HG02623 (cell line): ENCODE data around the gene RELT.

Experiments used
- ATAC-seq: cut with Tn5 transposase; IDR thresholded peaks from one replicate; pipeline ENCODE4 v1.9.1; 2021; ENCODE audit warnings: moderate library complexity; ENCODE audit not compliant: unreplicated experiment

RELT gene

GRCh38 chr11:73346186-73346935 lies 29.8 kb upstream of the RELT start:
- ATAC-seq, result no peak

DNA sequence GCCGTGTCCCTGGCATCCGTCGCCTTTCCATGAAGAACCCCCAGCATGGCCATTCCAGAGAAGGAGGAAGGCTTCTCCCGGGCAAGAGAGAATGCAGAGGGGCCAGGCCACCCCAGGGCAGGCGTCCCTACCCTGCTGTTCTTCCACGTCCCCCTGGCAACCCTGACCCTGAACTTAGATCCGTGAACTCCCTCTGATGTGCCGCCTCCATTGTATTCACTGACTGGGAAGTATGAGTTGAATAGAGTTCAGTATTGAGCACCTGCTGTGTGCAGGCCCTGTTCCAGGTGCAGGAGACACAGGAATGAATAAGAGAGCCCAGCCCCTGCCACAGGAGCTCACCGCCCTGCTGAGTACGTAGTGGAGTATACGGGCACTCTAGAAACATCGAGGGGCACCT lies 29.1 kb upstream of the RELT start:
- ATAC-seq, result no peak

- ATAC-seq, result no peak
These were observed 27.4 kb upstream of the RELT start for GRCh38 chr11:73348838-73349237.

DNA sequence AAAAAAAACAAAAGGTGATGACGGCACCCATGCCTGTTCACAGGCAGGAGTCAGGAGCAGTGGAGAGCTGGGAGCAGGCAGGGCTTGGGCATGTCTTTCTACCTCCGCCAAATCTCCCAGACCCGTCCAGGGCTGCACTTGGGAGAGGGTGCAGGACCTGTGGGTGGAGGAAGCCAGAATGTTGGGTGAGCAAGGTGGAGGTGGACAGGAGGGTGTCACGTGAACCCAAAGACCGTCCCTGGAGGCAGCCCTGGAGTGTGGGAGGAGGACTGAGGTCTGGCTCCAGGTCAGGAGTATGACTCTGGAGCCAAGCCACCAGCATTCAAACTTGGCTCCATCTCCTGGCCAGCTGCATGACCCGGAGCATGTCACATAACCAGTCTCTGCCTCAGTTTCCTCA lies 26.6 kb upstream of the RELT start:
- no peak for ATAC-seq

GRCh38 chr11:73350908-73351636 lies 25.1 kb upstream of the RELT start:
- ATAC-seq, result no peak

DNA sequence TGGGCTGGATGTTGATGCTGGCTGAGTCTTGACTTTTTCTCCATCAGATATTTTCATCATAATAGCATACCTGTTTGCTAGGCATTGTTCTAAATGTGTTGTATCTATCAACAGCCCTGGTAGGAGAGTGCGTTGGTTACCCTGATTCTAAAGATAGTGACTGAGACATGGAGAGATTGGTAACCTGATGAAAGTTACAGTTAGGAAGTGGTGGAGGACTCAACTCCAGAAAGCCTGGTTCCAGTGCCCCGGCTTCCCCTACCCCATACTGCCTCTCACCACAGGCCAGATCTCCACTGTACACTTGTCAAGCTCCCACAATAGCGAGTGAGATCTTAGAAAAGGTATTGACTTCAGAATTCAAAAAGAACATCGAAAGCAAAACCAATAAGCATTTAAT lies 22.8 kb upstream of the RELT start:
- ATAC-seq, result no peak

DNA sequence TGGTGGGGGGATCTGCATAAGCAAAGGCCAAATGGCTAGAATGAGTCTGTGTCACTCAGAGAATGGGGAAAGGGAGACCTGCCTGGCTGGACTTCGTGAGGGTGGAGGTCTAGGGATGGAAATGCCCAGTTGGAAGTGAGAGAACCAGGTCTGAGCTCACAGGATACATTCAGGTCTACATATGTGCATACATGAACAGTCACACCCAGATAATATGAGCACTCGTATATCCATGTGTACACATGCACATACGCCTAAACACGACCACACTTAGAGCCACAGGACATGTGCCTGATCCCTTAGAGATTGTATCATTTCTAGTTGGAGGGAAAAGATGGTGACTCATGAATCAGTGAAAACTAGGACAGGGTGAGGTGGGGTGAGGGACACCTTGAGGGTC lies 21.1 kb upstream of the RELT start:
- no peak for ATAC-seq

DNA sequence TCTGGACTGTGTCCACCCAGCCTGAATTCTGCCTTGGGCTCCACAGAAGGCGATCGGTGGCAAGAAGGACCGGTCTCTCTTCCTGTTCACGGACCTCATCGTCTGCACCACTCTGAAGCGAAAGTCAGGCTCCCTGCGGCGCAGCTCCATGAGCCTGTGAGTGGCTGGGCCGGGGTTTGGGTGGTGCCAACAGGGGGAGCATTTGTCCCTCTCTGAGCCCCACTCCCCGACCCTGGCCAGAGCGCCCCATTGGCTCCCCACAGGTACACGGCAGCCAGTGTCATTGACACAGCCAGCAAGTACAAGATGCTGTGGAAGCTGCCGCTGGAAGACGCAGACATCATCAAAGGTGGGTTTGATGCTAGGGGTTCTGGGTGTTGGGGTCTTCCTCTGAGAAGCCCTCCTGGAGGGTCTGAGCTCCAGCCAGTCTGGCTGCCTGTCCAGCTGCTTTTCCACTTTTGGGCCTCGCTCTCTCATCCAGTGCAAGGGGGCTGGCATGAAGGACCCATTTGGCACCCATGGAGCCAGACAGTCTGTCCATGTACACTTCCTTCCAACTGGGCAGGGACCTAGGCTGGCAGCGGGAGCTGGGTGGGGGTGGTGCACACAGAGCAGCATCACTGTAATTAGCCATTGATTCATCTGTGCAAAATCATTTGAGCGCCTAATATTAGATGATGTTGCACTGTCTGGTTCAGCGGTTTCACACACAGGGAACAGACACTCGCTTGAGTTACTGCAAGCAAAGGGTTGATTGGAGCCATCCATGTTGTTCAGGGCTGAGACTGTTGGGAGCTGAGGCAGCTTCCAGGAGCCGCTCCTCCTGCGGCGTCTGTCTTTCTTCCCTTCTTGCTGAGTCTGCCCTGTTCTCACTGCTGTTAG lies 19.0 kb upstream of the RELT start:
- ATAC-seq, result no peak

- no peak for ATAC-seq
These were observed 18.1 kb upstream of the RELT start for GRCh38 chr11:73358071-73358470.

DNA sequence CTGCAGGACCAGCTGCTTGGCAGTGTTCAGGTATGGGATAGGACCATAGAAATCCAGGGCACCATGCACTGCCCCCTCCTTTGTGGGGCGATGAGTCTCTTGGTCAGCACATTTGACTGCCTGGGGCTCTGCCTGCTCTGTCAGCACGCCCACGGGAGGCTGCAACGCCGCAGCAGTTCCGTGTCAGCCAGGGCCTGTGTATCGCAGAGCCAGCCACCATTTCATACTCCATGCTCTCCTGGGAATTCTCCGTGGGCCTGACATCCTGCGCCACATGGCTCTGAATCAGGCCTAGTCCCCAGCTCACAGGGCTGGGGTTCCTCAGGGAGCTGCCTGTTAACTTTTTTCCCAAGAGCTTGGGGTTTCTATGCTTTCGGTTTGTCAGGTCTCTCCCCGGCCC lies 16.9 kb upstream of the RELT start:
- no peak for ATAC-seq

- no peak for ATAC-seq
These were observed 16.1 kb upstream of the RELT start for GRCh38 chr11:73359930-73360742.

- no peak for ATAC-seq
These were observed 15.3 kb upstream of the RELT start for GRCh38 chr11:73360743-73361369.

- ATAC-seq, result no peak
These were observed 14.0 kb upstream of the RELT start for GRCh38 chr11:73361953-73362776.

DNA sequence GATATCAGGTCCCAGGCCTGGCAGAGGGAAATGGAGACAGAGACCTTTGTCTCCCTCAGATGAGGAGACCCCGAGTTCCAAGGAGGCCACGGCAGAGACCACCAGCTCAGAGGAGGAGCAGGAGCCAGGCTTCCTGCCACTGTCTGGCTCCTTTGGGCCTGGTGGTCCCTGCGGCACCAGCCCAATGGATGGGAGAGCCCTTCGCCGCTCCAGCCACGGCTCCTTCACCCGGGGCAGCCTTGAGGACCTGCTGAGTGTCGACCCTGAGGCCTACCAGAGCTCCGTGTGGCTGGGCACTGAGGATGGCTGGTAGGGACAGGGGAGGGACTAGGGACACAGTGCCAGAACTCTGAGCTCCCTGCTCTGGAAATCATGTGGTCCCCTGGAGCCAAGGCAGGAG lies 13.1 kb upstream of the RELT start:
- no peak for ATAC-seq

- no peak for ATAC-seq
These were observed 10.6 kb upstream of the RELT start for GRCh38 chr11:73365352-73366264.

DNA sequence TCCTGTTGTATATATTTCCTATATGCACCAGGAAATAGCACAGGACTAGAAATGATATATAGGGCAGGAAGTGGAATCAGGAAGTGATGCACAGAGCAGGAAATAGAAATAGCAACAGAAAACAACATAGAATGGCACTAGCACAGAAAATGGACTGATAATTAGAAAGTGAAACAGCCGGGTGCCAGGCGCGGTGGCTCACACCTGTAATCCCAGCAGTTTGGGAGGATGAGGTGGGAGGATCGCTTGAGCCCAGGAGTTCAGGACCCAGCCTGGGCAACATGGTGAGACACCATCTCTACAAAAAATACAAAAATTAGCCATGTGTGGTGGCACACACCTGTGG lies 10.0 kb upstream of the RELT start:
- no peak for ATAC-seq

- ATAC-seq, result no peak
These were observed 9.2 kb upstream of the RELT start for GRCh38 chr11:73366953-73367352.

- ATAC-seq, result no peak
These were observed 8.6 kb upstream of the RELT start for GRCh38 chr11:73367482-73368024.
